Stimulated activated CD4-positive, alpha-beta T cell treated with anti-CD3 and anti-CD28 coated beads, Interleukin-12 subunit alpha, Interleukin-12 subunit beta, amount 100 ng/mL, for 48 hours (primary cell): ENCODE results near the gene PPP1R16B.
"Not testable (repeated sequence)": the region's sequence is repeated elsewhere in the genome, so short reads cannot be mapped to it uniquely, and the experiment has no call there.

ENCODE experiments used
- DNase-seq, 3 donors: peaks; one replicate each; pipeline ENCODE4 v3.0.0-alpha.2; 2020; ENCODE audit warnings: low read depth in 2 of 3, low spot score in 1 of 3

Gene PPP1R16B

DNA sequence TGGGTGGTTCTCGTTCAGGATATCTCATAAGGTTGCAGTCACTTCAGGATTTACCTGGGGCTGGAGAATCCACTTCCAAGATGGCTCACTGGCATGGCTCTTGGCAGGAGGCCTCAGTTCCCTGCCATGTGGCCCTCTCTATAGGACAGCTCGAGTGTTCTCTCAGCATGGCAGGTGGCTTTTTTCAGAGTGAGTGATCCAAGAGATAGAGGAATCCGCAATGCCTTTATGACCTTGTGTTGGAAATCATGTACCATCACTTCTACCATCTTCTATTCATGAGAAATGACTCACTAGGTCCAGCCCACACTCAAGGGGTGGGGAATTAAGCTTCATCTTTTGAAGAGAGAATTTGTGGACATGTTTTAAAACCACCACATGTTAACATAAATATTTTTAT, 37.8 kb downstream of the PPP1R16B start:
- DNase-seq = peak; percentile 36 to 58 (median 45)

DNA sequence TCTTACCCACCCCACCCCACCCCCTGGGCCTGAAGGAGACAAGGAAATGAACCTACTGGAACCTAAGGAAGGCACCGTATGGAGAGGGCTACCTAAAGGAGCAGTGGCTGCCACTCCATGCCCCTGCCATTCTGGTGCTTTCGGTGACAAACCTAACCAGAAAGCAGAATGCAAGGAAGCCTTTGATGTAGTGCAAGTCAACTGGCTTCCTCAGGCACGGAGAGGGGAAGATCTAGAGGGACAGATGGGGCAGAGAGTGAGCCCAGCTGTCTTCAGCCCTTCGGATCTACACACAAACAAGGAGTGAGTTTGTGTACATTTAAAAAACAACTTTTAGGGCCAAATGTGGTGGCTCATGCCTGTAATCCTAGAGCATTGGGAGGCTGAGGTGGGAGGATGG, 39.5 kb downstream of the PPP1R16B start:
- DNase-seq = no peak

DNA sequence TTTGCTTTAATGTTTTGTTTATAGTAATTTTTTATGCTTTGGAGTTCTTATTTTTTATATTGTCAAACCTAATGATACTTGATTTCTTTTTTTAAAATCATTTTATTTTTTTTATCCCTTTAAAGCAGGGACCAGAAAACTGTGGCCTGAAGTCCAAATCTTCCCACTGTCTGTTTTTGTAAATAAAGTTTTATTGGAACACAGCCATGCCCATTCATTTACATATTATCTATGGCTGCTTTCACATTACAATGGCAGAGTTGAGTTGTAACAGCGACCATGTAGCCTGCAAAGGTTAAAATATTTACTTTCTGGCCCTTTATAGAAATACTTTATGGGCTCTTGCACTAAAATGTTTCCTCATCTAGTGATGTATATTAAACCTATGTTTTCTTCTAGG, 42.3 kb downstream of the PPP1R16B start:
- DNase-seq = no peak

DNA sequence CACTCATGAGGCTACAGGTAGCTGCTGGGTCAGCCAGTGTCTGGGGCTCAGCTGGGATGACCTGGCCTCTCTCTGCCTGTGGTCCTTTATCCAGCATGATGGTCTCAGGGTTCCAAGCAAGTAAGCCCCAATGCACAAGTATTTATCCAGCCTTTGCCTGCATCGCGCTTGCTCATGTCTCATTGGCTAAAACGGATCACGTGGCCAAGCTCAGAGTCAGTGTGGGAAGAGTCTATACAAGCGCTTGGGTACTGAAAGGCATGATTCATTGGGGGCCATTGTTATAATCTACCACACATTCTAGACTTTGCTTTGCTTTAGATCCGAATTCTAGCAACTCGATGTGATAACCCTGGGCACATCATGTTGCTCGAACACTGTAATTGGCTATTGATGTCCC, 48.3 kb downstream of the PPP1R16B start:
- DNase-seq = no peak

DNA sequence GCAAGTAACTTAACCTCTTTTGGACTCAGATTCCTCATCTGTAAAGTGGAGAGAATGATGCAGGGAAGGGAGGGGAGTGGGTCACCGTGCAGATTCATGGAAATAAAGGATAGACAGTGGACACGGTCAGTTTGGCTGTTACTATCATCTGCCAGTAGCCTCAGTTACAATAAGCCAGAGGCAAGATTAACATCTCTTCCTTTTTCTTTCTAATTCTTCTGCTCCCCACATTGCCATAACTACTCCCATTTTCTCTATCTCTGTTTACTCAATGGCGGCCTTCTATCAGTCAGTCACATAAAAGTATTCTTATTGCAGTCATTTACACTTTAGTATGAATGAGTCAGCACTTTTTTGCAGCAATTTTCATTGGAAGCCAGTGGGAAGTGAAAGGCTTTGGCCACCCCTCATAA, 49.2 kb downstream of the PPP1R16B start:
- DNase-seq = no peak

DNA sequence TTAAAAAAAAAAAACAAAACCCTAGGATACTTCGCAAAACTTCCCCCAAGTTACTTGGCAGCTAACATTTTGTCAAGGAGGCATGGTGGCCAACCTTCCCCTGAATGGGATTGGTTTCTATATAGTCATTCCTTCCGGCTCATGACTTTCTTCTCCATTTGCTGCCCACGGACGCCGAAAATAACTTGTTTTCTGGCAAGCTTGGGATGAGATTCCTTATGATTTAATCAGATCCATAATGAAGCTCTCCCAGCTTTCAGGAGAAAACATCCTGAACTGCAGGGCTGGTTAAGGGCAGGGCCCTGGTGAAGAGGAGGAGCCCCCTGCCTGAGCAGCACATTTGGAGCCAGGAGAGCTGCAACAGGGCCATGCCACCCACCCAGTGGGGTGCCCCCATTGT, 49.9 kb downstream of the PPP1R16B start:
- DNase-seq = no peak

DNA sequence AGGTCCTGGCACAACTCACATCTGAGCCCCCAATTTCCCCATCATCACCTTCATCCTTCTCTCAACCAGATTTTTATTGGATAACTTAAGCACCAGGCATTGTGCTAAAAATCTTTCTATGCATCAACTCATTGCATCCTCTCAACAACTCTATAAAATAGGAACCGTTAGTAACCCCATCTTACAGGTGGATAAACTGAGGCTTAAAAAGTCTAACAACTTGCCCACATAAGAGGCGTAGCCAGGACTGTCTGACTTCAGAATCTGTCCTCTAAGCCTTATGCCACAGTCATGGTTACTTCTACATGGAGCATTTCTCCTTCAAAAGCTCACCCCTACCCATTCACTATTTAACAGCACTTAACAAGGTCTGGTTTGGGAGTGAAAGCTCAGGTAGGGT, 51.1 kb downstream of the PPP1R16B start:
- no peak for DNase-seq

DNA sequence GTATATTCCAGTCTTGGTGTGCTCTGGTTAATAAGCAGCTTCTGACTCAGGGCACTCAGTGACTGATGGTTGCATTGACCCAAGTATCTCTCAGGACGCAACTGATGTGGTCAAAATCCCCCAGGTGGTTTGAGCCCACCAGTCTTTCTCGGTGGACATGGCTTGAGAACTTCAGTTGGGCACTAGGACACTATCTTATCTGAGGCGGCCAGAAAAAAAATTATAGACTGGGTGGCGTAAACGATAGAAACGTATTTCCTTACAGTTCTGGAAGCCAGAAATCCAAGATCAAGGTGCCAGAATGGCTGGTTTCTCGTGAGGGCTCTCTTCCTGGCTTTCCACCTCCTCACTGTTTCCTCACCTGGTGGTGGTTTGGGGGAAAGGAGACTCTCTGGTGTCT, 52.2 kb downstream of the PPP1R16B start:
- no peak for DNase-seq

DNA sequence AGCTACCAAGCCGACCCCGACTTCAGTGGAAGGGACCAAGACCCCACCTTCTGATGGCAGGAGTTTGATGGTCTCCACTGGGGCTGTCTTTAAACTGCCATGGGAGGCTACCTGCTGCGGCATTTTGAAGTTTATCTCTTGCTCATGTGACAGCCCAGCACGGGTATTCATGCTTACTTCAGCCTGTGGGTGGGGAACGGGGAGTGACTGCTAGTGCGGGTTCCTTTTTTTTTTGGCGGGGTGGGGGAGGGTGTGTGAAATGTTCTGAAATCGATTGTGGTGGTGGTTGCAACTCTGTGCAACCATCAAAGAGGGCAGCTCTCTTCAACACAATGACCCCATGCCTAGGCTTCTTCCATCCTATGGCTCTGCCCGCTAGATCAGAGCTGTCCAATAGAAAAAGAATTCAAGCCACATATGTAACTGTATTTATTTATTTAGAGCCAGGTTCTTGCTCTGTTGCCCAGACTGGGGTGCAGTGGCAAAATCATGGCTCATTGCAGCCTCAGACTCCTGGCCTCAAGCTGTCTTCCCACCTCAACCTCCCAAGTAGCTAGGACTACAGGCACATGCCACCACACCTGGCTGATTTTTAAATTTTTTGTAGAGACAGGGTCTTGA, 53.7 kb downstream of the PPP1R16B start:
- DNase-seq = no peak

DNA sequence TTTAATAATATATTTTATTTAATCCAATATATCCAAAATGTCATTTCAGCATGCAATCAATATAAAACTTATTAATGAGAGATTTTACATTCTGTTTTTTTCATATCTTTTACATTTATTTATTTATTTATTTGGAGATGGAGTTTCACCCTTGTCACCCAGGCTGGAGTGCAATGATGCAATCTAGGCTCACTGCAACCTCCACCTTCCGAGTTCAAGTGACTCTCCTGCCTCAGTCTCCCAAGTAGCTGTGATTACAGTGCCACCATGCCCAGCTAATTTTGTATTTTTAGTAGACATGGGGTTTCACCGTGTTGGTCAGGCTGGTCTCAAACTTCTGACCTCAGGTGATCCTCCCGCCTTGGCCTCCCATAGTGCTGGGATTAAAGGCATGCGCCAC, 54.4 kb downstream of the PPP1R16B start:
- not testable (repeated sequence) for DNase-seq

DNA sequence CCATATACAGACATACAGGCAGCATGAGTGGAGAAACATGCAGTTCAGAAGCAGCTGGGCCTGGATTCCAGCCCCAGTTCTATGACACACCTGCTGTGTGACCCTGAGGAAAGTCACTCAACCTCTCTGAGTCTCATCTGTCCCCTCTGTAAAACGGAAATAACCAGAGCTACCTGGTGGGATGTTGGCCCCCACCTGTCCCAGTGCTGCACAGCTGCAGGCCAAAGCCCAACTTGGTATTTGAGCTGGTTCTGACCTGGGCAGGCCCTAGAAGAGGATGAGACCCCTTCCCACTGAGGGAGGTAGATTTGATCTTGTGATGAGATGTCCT, 55.5 kb downstream of the PPP1R16B start:
- no peak for DNase-seq

DNA sequence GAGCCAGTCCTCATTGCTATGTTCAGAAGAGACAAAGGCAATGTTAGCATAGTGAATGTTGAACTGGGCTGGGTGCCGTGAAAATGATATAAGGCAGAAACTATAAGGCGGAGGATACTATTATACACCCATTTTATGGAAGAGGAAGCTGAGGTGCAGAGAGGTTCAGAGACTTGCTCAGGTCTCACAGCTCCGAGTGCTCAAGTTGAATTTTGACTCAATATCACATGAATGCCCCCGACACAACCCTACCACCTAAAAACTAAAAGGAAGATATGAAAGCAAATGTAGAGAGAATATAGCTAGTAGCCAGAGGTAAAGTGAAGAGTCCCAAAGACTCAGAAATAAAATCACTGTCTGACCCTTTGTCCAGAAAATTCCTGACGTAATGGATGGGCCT, 56.7 kb downstream of the PPP1R16B start:
- no peak for DNase-seq

DNA sequence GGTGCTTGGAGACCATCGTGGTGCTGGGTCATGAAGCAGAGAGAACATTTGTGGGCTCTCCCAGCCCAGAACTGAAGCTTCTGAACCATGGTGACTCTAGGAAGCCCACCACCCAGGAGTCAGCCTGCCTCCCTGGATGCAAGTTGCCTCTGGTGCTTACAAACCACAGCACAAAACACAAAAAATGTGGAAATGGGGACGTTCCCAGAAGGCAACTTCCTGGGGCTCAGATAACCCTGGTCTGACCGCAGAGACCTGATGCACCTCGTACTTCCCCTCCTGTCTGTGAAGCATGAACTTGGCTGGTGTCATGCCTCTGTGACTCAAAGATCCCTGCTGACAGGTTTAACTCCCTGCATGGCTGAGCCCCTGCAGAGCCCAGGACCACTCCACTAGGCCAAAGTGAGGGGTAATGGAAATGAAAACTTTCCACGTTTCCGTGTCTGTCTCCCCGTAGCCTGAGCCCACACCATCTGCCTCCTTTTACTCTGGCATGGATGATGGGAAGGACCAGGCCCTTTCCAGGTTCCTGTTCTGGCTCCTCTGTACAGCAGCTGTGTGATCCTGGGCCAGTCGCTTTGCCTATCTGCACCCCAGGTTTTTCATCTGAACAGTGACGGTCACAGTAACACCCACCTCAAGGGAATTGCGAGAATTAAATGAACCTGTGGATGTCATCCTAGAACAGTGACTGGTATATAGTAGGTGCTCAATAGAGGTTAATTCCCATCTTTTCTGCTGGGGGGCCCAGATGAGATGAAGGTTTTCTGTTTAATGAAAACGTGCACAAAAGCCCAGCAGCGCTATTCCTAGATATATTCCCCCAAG, 57.7 kb downstream of the PPP1R16B start:
- DNase-seq = peak in 2 of 3 donors; percentile 41 to 51

DNA sequence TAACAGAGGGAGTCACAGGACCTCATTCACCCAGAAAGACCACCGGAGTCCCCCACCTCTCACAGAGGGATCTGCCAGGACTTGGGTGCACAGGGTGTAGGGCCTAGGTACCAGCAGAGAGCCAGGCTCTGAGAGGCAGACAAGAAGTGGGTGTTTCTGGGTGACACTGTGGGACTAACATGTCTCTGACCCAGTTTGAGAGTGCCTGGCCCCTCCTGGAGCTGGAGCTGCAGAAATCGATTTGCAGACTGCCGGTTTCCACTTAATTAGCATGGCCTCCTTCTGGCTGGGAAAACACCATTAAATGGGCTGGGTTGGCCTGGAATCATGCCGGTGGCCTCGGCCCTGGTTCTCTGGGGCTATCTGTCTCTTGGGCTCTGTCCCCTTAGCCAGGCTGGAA, 59.2 kb downstream of the PPP1R16B start:
- DNase-seq = no peak

DNA sequence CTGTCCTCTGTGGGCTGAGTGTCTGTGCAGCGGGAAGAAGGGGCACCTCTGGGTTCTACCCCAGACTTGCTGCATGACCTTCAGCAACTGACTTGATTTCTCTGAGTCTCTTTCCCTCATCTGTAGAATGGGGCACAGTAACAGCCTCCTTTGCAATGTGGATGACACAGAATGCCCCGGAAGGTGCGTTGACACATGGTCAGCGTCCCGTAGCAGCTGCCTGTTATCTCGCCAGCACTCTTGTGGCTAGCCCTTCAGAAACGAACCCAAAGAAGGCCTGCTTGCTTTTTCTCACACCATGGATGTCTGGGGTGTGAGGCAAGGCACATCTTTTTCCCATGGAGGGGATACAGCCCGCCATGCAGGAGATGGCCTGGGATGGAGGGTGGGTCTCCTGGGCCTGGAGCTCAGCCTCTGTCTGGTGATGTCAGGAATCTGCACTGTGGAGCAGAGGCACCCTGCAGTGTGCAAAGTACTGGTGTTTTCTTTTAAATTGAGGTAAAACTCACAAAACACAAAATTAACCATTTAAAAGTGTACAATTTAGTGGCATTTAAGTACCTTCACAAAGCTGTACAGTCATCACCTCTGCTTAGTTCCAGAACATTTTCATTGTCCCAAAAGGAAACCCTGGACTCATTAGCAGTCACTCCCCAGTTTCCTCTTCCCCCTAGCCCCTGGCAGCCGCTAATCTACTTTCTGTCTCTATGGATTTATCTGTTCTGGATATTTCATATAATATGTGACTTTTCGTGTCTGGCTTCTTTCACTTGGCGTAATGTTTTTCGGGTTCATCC, 61.0 kb downstream of the PPP1R16B start:
- DNase-seq = no peak

DNA sequence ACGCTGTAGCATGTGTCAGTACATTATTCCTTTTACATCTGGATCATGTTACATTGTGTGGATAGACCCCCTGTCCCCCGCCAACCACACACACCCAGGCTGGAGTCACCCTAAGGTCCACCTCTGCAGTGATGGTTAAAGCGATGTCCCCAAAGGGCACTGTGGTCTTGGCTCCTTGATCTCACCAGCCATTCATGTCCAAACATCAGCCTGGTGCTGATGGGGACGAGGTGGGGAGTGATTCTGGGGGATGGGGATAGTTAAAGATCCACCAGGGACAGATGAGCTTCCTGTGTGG, 61.5 kb downstream of the PPP1R16B start:
- no peak for DNase-seq

DNA sequence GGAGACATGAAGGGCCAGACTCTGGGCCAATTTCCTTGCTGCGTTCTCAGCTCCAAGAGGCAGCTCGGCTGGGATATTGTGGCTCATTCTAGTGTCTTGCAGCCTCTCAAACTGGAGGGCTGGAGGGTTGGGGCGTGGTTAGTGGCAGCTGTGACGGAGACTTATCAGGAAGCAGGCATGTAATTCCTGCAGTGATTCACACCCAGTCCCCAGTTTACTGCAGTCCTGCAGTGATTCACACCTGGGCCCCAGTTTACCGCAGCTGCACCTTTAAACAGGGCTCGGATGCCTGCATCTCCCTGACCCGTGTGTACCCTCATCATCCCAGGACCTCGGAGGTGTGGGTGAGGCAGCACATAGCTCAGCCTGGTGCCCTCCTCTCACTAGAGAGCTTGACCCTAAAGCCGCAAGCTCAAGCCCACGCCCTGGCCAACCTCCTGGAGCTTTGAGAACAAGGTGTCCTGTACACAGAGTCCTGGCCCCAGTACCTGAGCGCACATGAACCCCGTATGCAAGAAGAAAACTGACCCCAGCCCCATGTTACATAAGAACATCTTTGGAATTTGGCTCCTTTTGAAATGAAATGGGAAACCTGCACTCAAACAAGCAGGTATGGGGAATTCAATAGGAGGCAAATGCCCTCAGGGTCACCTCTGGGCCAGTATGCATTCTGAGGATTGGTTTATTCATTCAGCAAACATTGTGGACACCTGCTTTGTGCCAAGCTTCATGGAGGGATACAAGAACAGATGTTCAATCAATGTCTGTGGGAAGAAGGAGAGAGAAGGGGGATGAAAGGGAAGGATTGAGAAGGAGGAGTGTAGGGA, 65.4 kb downstream of the PPP1R16B start:
- no peak for DNase-seq

DNA sequence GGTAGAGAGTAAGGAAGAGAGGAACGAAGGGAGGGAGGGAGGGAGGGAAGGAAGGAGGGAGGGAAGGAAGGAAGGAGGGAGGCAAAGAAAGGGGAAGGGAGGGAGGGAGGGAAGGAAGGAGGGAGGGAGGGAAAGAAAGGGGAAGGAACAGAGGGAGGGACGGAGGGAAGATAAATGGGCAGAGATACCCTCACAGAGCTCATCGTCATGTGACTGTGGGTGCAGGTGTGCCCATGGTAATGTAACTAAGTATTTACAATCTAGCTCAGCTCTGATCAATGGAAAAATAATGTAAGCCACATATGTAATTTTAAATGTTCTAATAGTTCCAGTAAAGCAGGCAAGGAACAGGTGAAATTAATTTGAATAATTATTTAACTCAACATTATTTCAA, 66.1 kb downstream of the PPP1R16B start:
- no peak for DNase-seq

DNA sequence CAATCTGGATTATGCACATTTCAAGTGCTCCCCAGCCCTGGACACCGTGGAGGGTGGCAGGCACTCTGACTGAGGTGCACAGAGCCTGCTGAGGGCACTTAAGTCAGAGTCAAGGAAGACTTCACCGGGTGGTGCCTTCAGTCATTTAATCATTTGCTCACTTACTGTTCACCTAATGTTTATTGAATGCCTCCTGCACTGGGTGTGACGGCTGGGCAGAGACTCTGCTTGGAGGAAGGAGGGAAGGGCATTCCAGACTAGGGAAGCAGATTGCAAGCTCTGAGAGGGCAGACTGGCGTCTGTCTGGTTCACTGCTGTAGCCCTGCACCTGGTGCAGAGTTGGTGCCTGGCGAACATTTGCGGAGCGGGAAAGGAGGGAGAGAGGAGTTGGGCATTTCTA, 66.5 kb downstream of the PPP1R16B start:
- no peak for DNase-seq

DNA sequence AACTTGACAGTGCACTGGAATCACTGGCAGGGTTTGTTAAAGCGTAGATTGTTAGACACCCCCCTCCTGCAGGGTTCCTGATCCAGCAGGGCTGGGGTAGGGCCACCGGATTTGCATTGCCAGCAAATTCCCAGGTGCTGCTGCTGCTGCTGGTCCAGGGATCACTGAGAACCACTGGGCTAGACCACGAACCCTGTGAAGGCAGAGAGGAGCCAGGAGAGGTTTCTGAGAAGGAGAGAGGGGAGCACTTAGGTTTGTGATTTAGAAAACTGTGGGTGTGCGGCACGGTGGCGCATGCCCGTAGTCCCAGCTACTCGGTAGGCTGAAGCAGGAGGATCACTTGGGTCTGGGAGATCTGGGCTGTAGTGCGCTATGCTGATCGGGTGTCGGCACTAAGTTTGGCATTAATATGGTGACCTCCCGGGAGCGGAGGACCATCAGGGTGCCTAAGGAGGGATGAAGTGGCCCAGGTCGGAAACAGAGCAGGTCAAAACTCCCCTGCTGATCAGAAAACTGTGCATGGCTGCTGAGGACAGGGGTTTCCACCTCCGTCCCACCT, 67.1 kb downstream of the PPP1R16B start:
- no peak for DNase-seq

DNA sequence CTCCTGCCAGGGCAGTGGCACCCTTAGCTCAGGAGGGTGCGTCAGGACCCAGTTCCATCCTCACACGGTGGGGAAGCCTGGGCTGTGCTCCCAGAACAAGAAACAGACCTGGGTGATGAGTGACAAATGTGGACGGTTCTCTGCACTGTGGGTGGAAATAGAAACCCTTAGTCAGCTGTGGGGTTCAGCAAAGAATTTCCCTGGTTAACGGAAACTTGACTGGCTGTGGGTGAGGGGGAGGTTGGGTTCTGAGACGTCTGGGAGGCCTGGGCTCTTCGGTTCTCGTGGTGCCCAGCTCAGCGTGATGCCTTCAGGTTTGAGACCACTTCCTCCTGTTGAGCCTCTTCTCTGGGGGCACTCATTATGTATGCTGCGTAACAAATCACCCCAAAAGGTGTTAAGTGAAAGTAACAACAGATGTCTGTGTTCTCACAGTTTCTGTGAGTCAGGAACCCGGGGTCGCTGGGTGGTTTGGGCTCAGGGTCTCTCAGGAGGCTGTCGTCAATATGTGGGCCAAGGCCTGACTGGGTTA, 67.6 kb downstream of the PPP1R16B start:
- DNase-seq = peak; percentile 77 to 84 (median 81)
